Measurements from ENCODE around the gene IL5. TPM values are rescaled to one million over a fixed set of nuclear protein-coding genes. Genes with fewer than 3 reads are reported as not detected.

Gene IL5
- polyA plus RNA-seq, 4 donors: 0.43 TPM; not detected in 3

DNA sequence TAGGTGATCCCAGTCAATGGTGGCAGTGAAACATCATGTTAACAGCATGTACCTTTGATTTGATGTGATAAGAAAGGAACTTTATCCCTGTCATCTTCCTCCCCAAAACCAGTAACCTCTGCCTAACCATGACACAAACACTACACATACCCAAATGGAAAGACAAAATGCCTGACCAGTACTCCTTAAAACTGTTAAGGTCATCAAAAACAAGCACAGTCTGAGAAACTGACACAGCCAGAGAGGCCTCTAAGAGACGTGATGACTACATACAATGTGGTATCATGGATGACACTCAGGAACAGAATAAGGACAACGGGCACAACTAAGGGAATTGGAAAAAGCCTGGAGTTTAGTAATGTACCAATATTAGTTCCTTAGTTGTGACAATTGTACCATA, 3.9 kb upstream of the IL5 start:
- Histone ChIP-seq H3K4me1 (ENCODE audit: control insufficient read depth in 3 of 3, insufficient read depth in 2 of 3, low read depth in 1 of 3, low read length in 2 of 3) (no peaks in the 10 kb centered on the region), H3K27ac (ENCODE audit: low read depth in 1 of 3, low read length in 2 of 3) (no peak overlapping the region), H3K27me3 (ENCODE audit: control insufficient read depth in 3 of 3, insufficient read depth in 3 of 3, low read length in 3 of 3) (no peaks in the 10 kb centered on the region), H3K9me3 (ENCODE audit: control insufficient read depth in 2 of 2, insufficient read depth in 1 of 2, low read depth in 1 of 2, low read length in 1 of 2) (no peaks in the 10 kb centered on the region), H3K4me3 (ENCODE audit: low read depth in 1 of 3, low read length in 3 of 3) (no peak overlapping the region), H3K36me3 (ENCODE audit: control insufficient read depth in 3 of 3, insufficient read depth in 2 of 3, low read depth in 1 of 3, low read length in 3 of 3) (no peaks in the 10 kb centered on the region)
- FAIRE-seq (no peak), DNase-seq (no peak)
- 75 to 87% (median 85%) methylated on average over 2 of the region's 2 CpGs for WGBS, 3 donors

DNA sequence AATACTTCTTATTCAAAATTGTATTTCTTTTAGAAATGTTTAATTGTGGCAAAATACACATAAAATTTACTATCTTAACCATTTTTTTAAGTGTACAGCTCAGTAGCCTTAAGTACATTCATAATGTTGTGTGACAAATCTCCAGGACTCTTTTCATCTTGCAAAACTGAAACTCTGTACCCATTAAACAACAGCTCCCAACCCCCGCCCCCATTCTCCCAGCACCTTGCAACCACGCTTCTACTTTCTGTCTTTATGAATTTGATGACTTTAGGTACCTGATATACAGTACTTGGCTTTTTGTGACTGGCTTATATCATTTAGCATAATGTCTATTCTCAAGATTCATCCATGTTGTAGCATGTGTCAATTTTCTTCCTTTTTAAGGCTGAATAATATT, 2.8 kb upstream of the IL5 start:
- 74 to 83% (median 79%) methylated on average over 2 of the region's 2 CpGs for WGBS, 3 donors
- DNase-seq (no peak), FAIRE-seq (no peak)
- Histone ChIP-seq H3K27ac (ENCODE audit: low read depth in 1 of 3, low read length in 2 of 3) (no peak overlapping the region), H3K4me1 (ENCODE audit: control insufficient read depth in 3 of 3, insufficient read depth in 2 of 3, low read depth in 1 of 3, low read length in 2 of 3) (no peaks in the 10 kb centered on the region), H3K9me3 (ENCODE audit: control insufficient read depth in 2 of 2, insufficient read depth in 1 of 2, low read depth in 1 of 2, low read length in 1 of 2) (no peaks in the 10 kb centered on the region), H3K4me3 (ENCODE audit: low read depth in 1 of 3, low read length in 3 of 3) (no peak overlapping the region), H3K27me3 (ENCODE audit: control insufficient read depth in 3 of 3, insufficient read depth in 3 of 3, low read length in 3 of 3) (no peaks in the 10 kb centered on the region), H3K36me3 (ENCODE audit: control insufficient read depth in 3 of 3, insufficient read depth in 2 of 3, low read depth in 1 of 3, low read length in 3 of 3) (no peaks in the 10 kb centered on the region)

DNA sequence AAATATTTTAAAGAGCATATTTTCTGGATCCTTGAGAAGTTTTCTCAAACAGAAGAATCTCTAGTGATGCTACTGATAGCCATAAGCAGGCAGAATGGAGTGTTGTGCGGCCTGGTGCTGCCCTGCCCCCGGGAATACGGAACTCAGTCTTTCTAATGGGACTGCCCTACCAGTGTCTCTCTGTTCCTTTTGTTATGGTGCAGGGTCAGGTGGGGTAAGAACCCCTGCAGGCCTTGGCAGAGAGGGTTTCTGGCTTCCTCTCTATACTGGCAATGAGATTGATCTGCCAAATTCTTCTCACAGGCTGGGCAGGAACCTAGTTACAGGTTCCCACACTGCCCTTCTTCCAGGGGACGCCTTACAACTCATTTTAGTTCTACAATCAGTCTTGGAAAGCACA, 2.6 kb downstream of the IL5 start:
- no peak for FAIRE-seq
- H3K4me1 ChIP-seq (ENCODE audit: control insufficient read depth in 3 of 3, insufficient read depth in 2 of 3, low read depth in 1 of 3, low read length in 2 of 3): no peaks in the 10 kb centered on the region
- no peak for DNase-seq
- no peaks in the 10 kb centered on the region for H3K36me3 ChIP-seq (ENCODE audit: control insufficient read depth in 3 of 3, insufficient read depth in 2 of 3, low read depth in 1 of 3, low read length in 3 of 3)
- H3K9me3 ChIP-seq (ENCODE audit: control insufficient read depth in 2 of 2, insufficient read depth in 1 of 2, low read depth in 1 of 2, low read length in 1 of 2): peaks cover 0 to 1% of the 10 kb centered on the region in 2 donors
- WGBS, 3 donors: 92 to 94% (median 93%) methylated on average over 4 of the region's 4 CpGs
- no peak overlapping the region for H3K27ac ChIP-seq (ENCODE audit: low read depth in 1 of 3, low read length in 2 of 3)
- no peaks in the 10 kb centered on the region for H3K27me3 ChIP-seq (ENCODE audit: control insufficient read depth in 3 of 3, insufficient read depth in 3 of 3, low read length in 3 of 3)
- no peak overlapping the region for H3K4me3 ChIP-seq (ENCODE audit: low read depth in 1 of 3, low read length in 3 of 3)

DNA sequence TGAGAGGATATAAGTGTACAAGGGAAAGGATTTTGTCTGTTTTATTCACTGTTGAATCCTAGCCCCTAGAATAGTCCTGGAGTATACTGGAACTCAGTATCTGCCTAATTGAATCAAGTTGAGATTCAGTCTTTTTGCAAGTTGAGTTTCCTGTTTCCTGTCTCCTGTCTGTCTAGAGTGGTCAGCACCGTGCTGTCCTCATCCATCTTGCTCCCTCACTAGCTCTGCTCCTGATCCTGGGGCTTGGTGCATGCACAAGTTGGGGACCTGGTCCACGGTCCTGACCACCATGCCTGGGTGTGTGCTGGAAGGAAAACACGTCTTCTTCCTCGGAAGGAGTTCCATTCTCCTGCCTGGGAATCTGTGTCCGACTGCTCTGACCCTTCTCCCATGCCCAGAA, 3.2 kb downstream of the IL5 start:
- peaks cover 0 to 7% of the 10 kb centered on the region in 2 donors for H3K9me3 ChIP-seq (ENCODE audit: control insufficient read depth in 2 of 2, insufficient read depth in 1 of 2, low read depth in 1 of 2, low read length in 1 of 2)
- H3K4me1 ChIP-seq (ENCODE audit: control insufficient read depth in 3 of 3, insufficient read depth in 2 of 3, low read depth in 1 of 3, low read length in 2 of 3): no peaks in the 10 kb centered on the region
- H3K27me3 ChIP-seq (ENCODE audit: control insufficient read depth in 3 of 3, insufficient read depth in 3 of 3, low read length in 3 of 3): no peaks in the 10 kb centered on the region
- FAIRE-seq (no peak), DNase-seq (no peak)
- H3K4me3 ChIP-seq (ENCODE audit: low read depth in 1 of 3, low read length in 3 of 3): no peak overlapping the region
- H3K27ac ChIP-seq (ENCODE audit: low read depth in 1 of 3, low read length in 2 of 3): no peak overlapping the region
- H3K36me3 ChIP-seq (ENCODE audit: control insufficient read depth in 3 of 3, insufficient read depth in 2 of 3, low read depth in 1 of 3, low read length in 3 of 3): no peaks in the 10 kb centered on the region
- WGBS, 3 donors: 79 to 97% (median 85%) methylated on average over 5 of the region's 5 CpGs

DNA sequence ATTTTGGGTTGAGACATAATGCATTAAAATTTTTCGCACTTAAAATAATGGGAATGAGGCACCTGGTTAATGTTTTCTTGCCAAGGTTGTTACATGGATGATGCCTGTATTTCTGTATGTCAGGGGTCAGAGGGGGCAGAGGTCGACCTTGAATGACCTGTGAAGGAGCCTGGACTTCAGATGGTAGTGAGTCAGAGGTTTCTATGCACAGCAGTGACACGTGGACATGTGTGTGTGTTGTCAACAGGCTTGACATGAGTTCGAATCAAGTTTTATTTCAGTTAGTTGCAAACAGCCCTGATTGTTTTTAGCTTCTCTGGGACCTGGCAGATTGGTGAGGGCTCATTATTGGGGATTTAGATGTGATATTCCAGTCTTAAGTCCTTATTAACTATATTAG, 3.6 kb downstream of the IL5 start:
- Histone ChIP-seq H3K4me3 (ENCODE audit: low read depth in 1 of 3, low read length in 3 of 3) (no peak overlapping the region), H3K9me3 (ENCODE audit: control insufficient read depth in 2 of 2, insufficient read depth in 1 of 2, low read depth in 1 of 2, low read length in 1 of 2) (peaks cover 0 to 11% of the 10 kb centered on the region in 2 donors), H3K27ac (ENCODE audit: low read depth in 1 of 3, low read length in 2 of 3) (no peak overlapping the region), H3K27me3 (ENCODE audit: control insufficient read depth in 3 of 3, insufficient read depth in 3 of 3, low read length in 3 of 3) (no peaks in the 10 kb centered on the region), H3K36me3 (ENCODE audit: control insufficient read depth in 3 of 3, insufficient read depth in 2 of 3, low read depth in 1 of 3, low read length in 3 of 3) (no peaks in the 10 kb centered on the region), H3K4me1 (ENCODE audit: control insufficient read depth in 3 of 3, insufficient read depth in 2 of 3, low read depth in 1 of 3, low read length in 2 of 3) (no peaks in the 10 kb centered on the region)
- FAIRE-seq: no peak
- 28 to 63% (median 52%) methylated on average over 4 of the region's 4 CpGs for WGBS, 3 donors
- peak in 1 of 2 donors; percentile 42 for DNase-seq

DNA sequence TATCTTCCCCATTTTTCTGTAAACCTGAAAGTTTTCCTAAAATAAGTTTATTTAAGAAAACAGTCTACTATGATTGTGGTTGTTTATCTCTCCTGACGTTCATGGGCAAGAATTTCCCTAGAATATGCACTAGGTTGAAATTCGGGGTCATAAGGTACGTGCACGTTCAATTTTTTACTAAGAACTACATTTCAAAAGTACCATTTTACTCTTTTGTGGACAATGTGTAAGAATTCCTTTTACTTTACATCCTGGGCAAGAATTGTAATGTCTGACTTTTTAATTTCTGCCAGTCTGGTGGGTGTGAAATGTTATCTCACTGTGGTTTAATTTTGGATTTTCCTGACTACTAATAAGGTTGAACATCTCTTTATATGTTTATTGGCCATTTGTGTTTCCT, 12.4 kb downstream of the IL5 start:
- no peak overlapping the region for H3K27ac ChIP-seq (ENCODE audit: low read depth in 1 of 3, low read length in 2 of 3)
- 72 to 88% (median 78%) methylated on average over 4 of the region's 4 CpGs for WGBS, 3 donors
- DNase-seq: no peak
- no peaks in the 10 kb centered on the region for H3K4me1 ChIP-seq (ENCODE audit: control insufficient read depth in 3 of 3, insufficient read depth in 2 of 3, low read depth in 1 of 3, low read length in 2 of 3)
- FAIRE-seq: no peak
- H3K36me3 ChIP-seq (ENCODE audit: control insufficient read depth in 3 of 3, insufficient read depth in 2 of 3, low read depth in 1 of 3, low read length in 3 of 3): no peaks in the 10 kb centered on the region
- H3K9me3 ChIP-seq (ENCODE audit: control insufficient read depth in 2 of 2, insufficient read depth in 1 of 2, low read depth in 1 of 2, low read length in 1 of 2): peaks cover 0 to 12% of the 10 kb centered on the region in 2 donors
- no peak overlapping the region for H3K4me3 ChIP-seq (ENCODE audit: low read depth in 1 of 3, low read length in 3 of 3)
- no peaks in the 10 kb centered on the region for H3K27me3 ChIP-seq (ENCODE audit: control insufficient read depth in 3 of 3, insufficient read depth in 3 of 3, low read length in 3 of 3)

DNA sequence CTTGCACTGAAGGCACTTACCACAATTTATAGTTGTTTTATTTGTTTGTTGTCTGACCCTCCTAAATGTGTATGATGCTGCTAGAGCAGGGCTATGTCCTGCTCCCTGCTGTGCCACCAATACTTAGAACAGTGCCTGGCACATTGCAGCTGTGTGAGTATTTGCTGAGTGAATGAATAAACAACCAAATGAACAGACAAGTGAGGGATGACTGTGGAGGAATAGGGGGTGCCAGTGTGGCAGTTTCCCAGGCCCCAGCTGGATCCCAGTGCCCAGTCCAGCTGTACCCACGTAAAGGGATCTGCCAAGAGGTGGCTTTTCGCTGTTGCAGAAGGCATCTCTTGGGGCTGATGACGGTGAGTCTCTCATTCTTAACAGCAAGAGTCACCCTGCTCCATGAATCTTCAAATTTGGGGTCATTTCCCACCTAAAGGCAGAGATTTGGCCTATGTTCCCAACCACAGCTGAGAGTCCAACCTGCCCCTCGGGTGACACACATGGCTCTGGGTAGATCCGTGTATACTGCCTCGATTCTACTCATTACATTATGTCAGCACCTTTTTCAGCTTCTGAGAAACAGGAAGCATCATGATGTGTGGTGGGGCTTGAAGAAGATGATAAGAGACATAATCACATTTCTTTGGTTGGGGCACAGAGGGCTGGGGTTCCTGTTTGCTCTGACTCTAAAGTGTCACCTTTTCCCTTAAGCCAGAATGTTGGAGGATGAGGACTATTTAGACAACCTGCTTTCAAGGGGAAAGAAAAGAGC, 14.3 kb downstream of the IL5 start:
- no peak overlapping the region for H3K27ac ChIP-seq (ENCODE audit: low read depth in 1 of 3, low read length in 2 of 3)
- H3K27me3 ChIP-seq (ENCODE audit: control insufficient read depth in 3 of 3, insufficient read depth in 3 of 3, low read length in 3 of 3): no peaks in the 10 kb centered on the region
- WGBS, 3 donors: 72 to 86% (median 73%) methylated on average over 6 of the region's 6 CpGs
- FAIRE-seq (no peak), DNase-seq (no peak)
- H3K4me1 ChIP-seq (ENCODE audit: control insufficient read depth in 3 of 3, insufficient read depth in 2 of 3, low read depth in 1 of 3, low read length in 2 of 3): no peaks in the 10 kb centered on the region
- no peaks in the 10 kb centered on the region for H3K9me3 ChIP-seq (ENCODE audit: control insufficient read depth in 2 of 2, insufficient read depth in 1 of 2, low read depth in 1 of 2, low read length in 1 of 2)
- no peak overlapping the region for H3K4me3 ChIP-seq (ENCODE audit: low read depth in 1 of 3, low read length in 3 of 3)
- H3K36me3 ChIP-seq (ENCODE audit: control insufficient read depth in 3 of 3, insufficient read depth in 2 of 3, low read depth in 1 of 3, low read length in 3 of 3): no peaks in the 10 kb centered on the region

GRCh38 chr5:132528021-132528420, 15.3 kb downstream of the IL5 start:
- 93 to 97% (median 94%) methylated on average over 2 of the region's 2 CpGs for WGBS, 3 donors
- no peak for DNase-seq
- FAIRE-seq: no peak
- Histone ChIP-seq H3K27me3 (ENCODE audit: control insufficient read depth in 3 of 3, insufficient read depth in 3 of 3, low read length in 3 of 3) (no peaks in the 10 kb centered on the region), H3K36me3 (ENCODE audit: control insufficient read depth in 3 of 3, insufficient read depth in 2 of 3, low read depth in 1 of 3, low read length in 3 of 3) (no peaks in the 10 kb centered on the region), H3K4me1 (ENCODE audit: control insufficient read depth in 3 of 3, insufficient read depth in 2 of 3, low read depth in 1 of 3, low read length in 2 of 3) (no peaks in the 10 kb centered on the region), H3K27ac (ENCODE audit: low read depth in 1 of 3, low read length in 2 of 3) (no peak overlapping the region), H3K4me3 (ENCODE audit: low read depth in 1 of 3, low read length in 3 of 3) (no peak overlapping the region), H3K9me3 (ENCODE audit: control insufficient read depth in 2 of 2, insufficient read depth in 1 of 2, low read depth in 1 of 2, low read length in 1 of 2) (no peaks in the 10 kb centered on the region)
